B cell (primary cell): ENCODE measurements around the gene ARID4B. TPM values are rescaled to one million over a fixed set of nuclear protein-coding genes. Genes with fewer than 3 reads are reported as not detected.

ENCODE experiments used
- ATAC-seq: fragments of 200-7000 bp; cut with Tn5 transposase; one replicate; pipeline ENCODE4 v1.10.0; 2021; ENCODE audit warnings: low read depth, mild to moderate bottlenecking, moderate number of reproducible peaks, moderate library complexity
- CTCF ChIA-PET: fragments of 350-600 bp; sonication (Branson Sonifier 250); formaldehyde crosslinking; loops from one replicate; lab custom pipeline; 2021; ENCODE audit warnings: antibody characterized with exemption, inconsistent platforms; lab: Charles Lee
- POLR2A ChIA-PET: fragments of 350-600 bp; sonication (Branson Sonifier 250); formaldehyde crosslinking; loops from one replicate; lab custom pipeline; 2021; ENCODE audit warnings: antibody characterized with exemption; lab: Charles Lee
- DNase-seq: peaks from one replicate; pipeline ENCODE4 v3.0.0; 2013
- H2AFZ ChIP-seq: 2 replicates; pipeline ENCODE4 v1.6.1; 2012; ENCODE audit warnings: mild to moderate bottlenecking, low read depth, low read length; ENCODE audit not compliant: insufficient read depth, poor library complexity, severe bottlenecking
- H3K27ac ChIP-seq, 2 donors: 1 replicate in 1 of 2; 2 replicates in 1 of 2; pipeline ENCODE4 v1.5.1; 2012 to 2013; ENCODE audit warnings: low read length in 2 of 2, mild to moderate bottlenecking in 2 of 2, moderate library complexity in 1 of 2
- H3K27me3 ChIP-seq, 4 experiments: fragments of 200-600 bp in 1 of 4; sonication (generic) in 1 of 4; replicated peaks in 1 of 4; 1 replicate in 2 of 4; 2 replicates in 2 of 4; pipeline versions ENCODE4 v1.6.1 to v1.7.0; 2013 to 2016; ENCODE audit warnings: low read length in 3 of 4, mild to moderate bottlenecking in 2 of 4, mixed read lengths in 1 of 4, moderate library complexity in 1 of 4; ENCODE audit not compliant: insufficient read depth in 4 of 4, control insufficient read depth in 3 of 4; ENCODE audit errors: control extremely low read depth in 1 of 4
- H3K36me3 ChIP-seq, 2 experiments: replicated peaks in 1 of 2; 1 replicate in 1 of 2; 2 replicates in 1 of 2; pipeline versions ENCODE4 v1.6.1 to v1.7.1; 2013; ENCODE audit warnings: low read length in 1 of 2; ENCODE audit not compliant: insufficient read depth in 2 of 2, control insufficient read depth in 1 of 2; ENCODE audit errors: control extremely low read depth in 1 of 2, extremely low read depth in 1 of 2
- H3K4me1 ChIP-seq, 2 donors: fragments of 200-600 bp in 1 of 2; sonication (generic) in 1 of 2; 1 replicate in 1 of 2; 2 replicates in 1 of 2; pipeline versions ENCODE4 v1.5.1 to v1.6.1; 2013 to 2017; ENCODE audit warnings: low read length in 2 of 2; ENCODE audit not compliant: control insufficient read depth in 2 of 2, insufficient read depth in 2 of 2
- H3K4me2 ChIP-seq: replicated peaks from 2 replicates; pipeline ENCODE3; 2012; ENCODE audit warnings: mild to moderate bottlenecking, low read depth, low read length; ENCODE audit not compliant: poor library complexity, severe bottlenecking
- H3K4me3 ChIP-seq, 5 experiments: fragments of 200-600 bp in 1 of 5; sonication (generic) in 1 of 5; 1 replicate in 3 of 5; 2 replicates in 2 of 5; pipeline versions ENCODE4 v1.5.1 to v1.7.0; 2011 to 2016; ENCODE audit warnings: low read length in 4 of 5, mild to moderate bottlenecking in 4 of 5, low read depth in 2 of 5, control low read depth in 1 of 5, moderate library complexity in 1 of 5; ENCODE audit not compliant: insufficient read depth in 1 of 5; ENCODE audit errors: control extremely low read depth in 1 of 5, extremely low read depth in 1 of 5
- H3K79me2 ChIP-seq: fragments of 200-600 bp; sonication (generic); one replicate; pipeline ENCODE4 v1.6.0; 2016; ENCODE audit warnings: low read length; ENCODE audit not compliant: control insufficient read depth, insufficient read depth
- H3K9ac ChIP-seq: fragments of 200-600 bp; sonication (generic); 2 replicates; pipeline ENCODE4 v1.6.1; 2017; ENCODE audit warnings: mild to moderate bottlenecking, low read length, moderate library complexity
- H3K9me3 ChIP-seq, 3 donors: one replicate each; pipeline versions ENCODE4 v1.6.1 to v1.7.1; 2013; ENCODE audit warnings: low read length in 2 of 3; ENCODE audit not compliant: control insufficient read depth in 2 of 3, insufficient read depth in 1 of 3; ENCODE audit errors: control extremely low read depth in 1 of 3
- H4K20me1 ChIP-seq: 2 replicates; pipeline ENCODE4 v1.6.0; 2012; ENCODE audit warnings: mild to moderate bottlenecking, low read length; ENCODE audit not compliant: insufficient read depth, control insufficient read depth, poor library complexity, severe bottlenecking
- H3K27ac Mint-ChIP-seq: one replicate; pipeline ENCODE4 v1.8.0; 2021; ENCODE audit warnings: mixed read lengths
- H3K27me3 Mint-ChIP-seq: one replicate; pipeline ENCODE4 v1.8.0; 2021; ENCODE audit warnings: mixed read lengths
- H3K4me1 Mint-ChIP-seq: one replicate; pipeline ENCODE4 v1.8.0; 2021; ENCODE audit warnings: mixed read lengths
- H3K4me3 Mint-ChIP-seq: one replicate; pipeline ENCODE4 v1.8.0; 2021; ENCODE audit warnings: mixed read lengths
- H3K9me3 Mint-ChIP-seq: one replicate; pipeline ENCODE4 v1.8.0; 2022; ENCODE audit warnings: mixed read lengths; ENCODE audit not compliant: insufficient read depth
- CTCF ChIP-seq: fragments of 200-600 bp; IDR thresholded peaks from one replicate; pipeline ENCODE4 v1.8.0; 2022; ENCODE audit warnings: antibody characterized with exemption, mild to moderate bottlenecking
- EZH2 ChIP-seq: IDR thresholded peaks from 2 replicates; pipeline ENCODE4 v1.6.1; 2012; ENCODE audit warnings: borderline replicate concordance, low read depth, mild to moderate bottlenecking, moderate library complexity, low read length; ENCODE audit not compliant: insufficient read depth, poor library complexity, severe bottlenecking
- WGBS: methylation state at CpG from one replicate; pipeline ENCODE4 v1.1.5; 2013; ENCODE audit warnings: missing lambda C conversion rate; ENCODE audit not compliant: insufficient coverage; 5-methylcytosine and 5-hydroxymethylcytosine counted together
- intact Hi-C: fragments of 100-400 bp; cut with micrococcal nuclease; formaldehyde crosslinking; loops from one replicate; pipeline ENCODE4 v1.10.0; 2022
- polyA plus RNA-seq: library from polyadenylated mRNA; depleted of rRNA; stranded (reverse); fragments of >200 nt; gene quantifications from 2 replicates; pipeline ENCODE4 v1.2.3, GENCODE V29; 2012
- total RNA-seq, 2 donors: library from RNA; stranded (reverse); fragments of 120-200 nt in 1 of 2; gene quantifications; 1 replicate in 1 of 2; 2 replicates in 1 of 2; pipeline versions ENCODE4 v1.2.3 to v1.2.4, GENCODE V29; 2013 to 2022

ARID4B gene
- total and polyA plus RNA-seq, 2 donors (not counting 1 experiment from before 2014, with no cell fraction given): 13.2 to 110 TPM

GRCh38 chr1:235160957-235161684 is 166.9 kb downstream of the ARID4B start, which contains the start of gene RBM34:
Gene RBM34, minus strand, starts transcription at chr1:235161250. Its CDS starts 24 bp downstream, at chr1:235161226.
- peak; percentile 25 for TF ChIP-seq CTCF
- TF ChIP-seq EZH2: no peak
- intact Hi-C loops: loop anchor here (1.0 to 10.0 kb wide), 8 partner anchors 33 to 789 kb away; partner anchors contain the start of genes ARID4B, B3GALNT2, COA6 and GGPS1
- H3K27me3 Mint-ChIP-seq: no peaks in the 10 kb centered on the region

More at GRCh38 chr1:235160957-235161684, 166.9 kb downstream of the ARID4B start, which contains the start of gene RBM34:
- peaks cover 49% of the 10 kb centered on the region for H3K79me2 ChIP-seq
- peaks cover 12 to 21% of the 10 kb centered on the region in 2 donors for H3K4me1 ChIP-seq
- Mint-ChIP-seq H3K4me1 (peaks cover 20% of the 10 kb centered on the region), H3K4me3 (peak within 1 kb of the TSS; percentile 97), H3K9me3 (no peaks in the 10 kb centered on the region), H3K27ac (peak within 1 kb of the TSS; percentile 99)
- H3K4me2 ChIP-seq: peak within 1 kb of the TSS; percentile 75
- peak within 1 kb of the TSS; percentile 99 for H3K9ac ChIP-seq
- H3K9me3 ChIP-seq: no peaks in the 10 kb centered on the region
- no peaks in the 10 kb centered on the region for H3K27me3 ChIP-seq
- peaks cover 9% of the 10 kb centered on the region for H4K20me1 ChIP-seq
- WGBS: under 1% methylated on average over 48 of the region's 52 CpGs
- ChIA-PET POLR2A (interaction anchor here (0.5 to 2.0 kb wide), 9 partner anchors 16 to 787 kb away, joined by 3 to 12 read pairs (median 4); partner anchors contain the start of genes ARID4B, B3GALNT2, COA6 and GGPS1), CTCF (interaction anchor here (1.0 to 1.9 kb wide), 5 partner anchors 31 to 256 kb away, joined by 3 to 7 read pairs (median 4); no protein-coding TSS in a partner anchor)
- DNase-seq (peak; percentile 95), ATAC-seq (peak; percentile 92)
- peak within 1 kb of the TSS; percentile 97 for H2AFZ ChIP-seq
- peak within 1 kb of the TSS; percentile 89 to 92 for H3K27ac ChIP-seq
- peak within 1 kb of the TSS; percentile 67 to 97 (median 78) for H3K4me3 ChIP-seq
- peaks cover 4 to 22% of the 10 kb centered on the region in 2 experiments for H3K36me3 ChIP-seq
